ENCODE results near the gene SP140. TPM values are rescaled to one million over a fixed set of nuclear protein-coding genes. Genes with fewer than 3 reads are reported as not detected.
"Not testable (repeated sequence)": the region's sequence is repeated elsewhere in the genome, so short reads cannot be mapped to it uniquely, and the experiment has no call there.

Gene SP140
- total RNA-seq, 1 experiment from 2014 or later, result 3.7 TPM

GRCh38 chr2:230341936-230342528 lies 116.5 kb downstream of the SP140 start:
- not testable (repeated sequence) for DNase-seq (ENCODE audit: low read depth)

GRCh38 chr2:230343041-230343624 lies 117.6 kb downstream of the SP140 start:
- in situ Hi-C loops (cut with HindIII; ENCODE audit: low pct_unique_long_range_greater_than_20kb, low sequenced_read_pairs); DNase-seq (ENCODE audit: low read depth): not testable (repeated sequence)

More at GRCh38 chr2:230341936-230342528, 116.5 kb downstream of the SP140 start:
- in situ Hi-C loops (cut with HindIII; ENCODE audit: low pct_unique_long_range_greater_than_20kb, low sequenced_read_pairs), result not testable (repeated sequence)

- in situ Hi-C loops (cut with HindIII; ENCODE audit: low pct_unique_long_range_greater_than_20kb, low sequenced_read_pairs), result no loop called here
- no peak for DNase-seq (ENCODE audit: low read depth)
Observed at GRCh38 chr2:230343747-230344146, 118.2 kb downstream of the SP140 start.

GRCh38 chr2:230346465-230346864 lies 120.9 kb downstream of the SP140 start:
- DNase-seq (ENCODE audit: low read depth), result no peak
- in situ Hi-C loops (cut with HindIII; ENCODE audit: low pct_unique_long_range_greater_than_20kb, low sequenced_read_pairs), result no loop called here

- in situ Hi-C loops (cut with HindIII; ENCODE audit: low pct_unique_long_range_greater_than_20kb, low sequenced_read_pairs), result no loop called here
- no peak for DNase-seq (ENCODE audit: low read depth)
Observed at GRCh38 chr2:230346921-230347533, 121.5 kb downstream of the SP140 start.

GRCh38 chr2:230347659-230348305 lies 122.2 kb downstream of the SP140 start:
- no peak for DNase-seq (ENCODE audit: low read depth)
- in situ Hi-C loops (cut with HindIII; ENCODE audit: low pct_unique_long_range_greater_than_20kb, low sequenced_read_pairs), result no loop called here

- in situ Hi-C loops (cut with HindIII; ENCODE audit: low pct_unique_long_range_greater_than_20kb, low sequenced_read_pairs), result no loop called here
- no peak for DNase-seq (ENCODE audit: low read depth)
Observed at GRCh38 chr2:230348787-230349186, 123.3 kb downstream of the SP140 start.

- no peak for DNase-seq (ENCODE audit: low read depth)
- in situ Hi-C loops (cut with HindIII; ENCODE audit: low pct_unique_long_range_greater_than_20kb, low sequenced_read_pairs), result no loop called here
Observed at GRCh38 chr2:230356084-230356483, 130.5 kb downstream of the SP140 start.

- in situ Hi-C loops (cut with HindIII; ENCODE audit: low pct_unique_long_range_greater_than_20kb, low sequenced_read_pairs), result no loop called here
- no peak for DNase-seq (ENCODE audit: low read depth)
Observed at GRCh38 chr2:230358305-230358704, 132.8 kb downstream of the SP140 start.

- in situ Hi-C loops (cut with HindIII; ENCODE audit: low pct_unique_long_range_greater_than_20kb, low sequenced_read_pairs), result no loop called here
- DNase-seq (ENCODE audit: low read depth), result no peak
Observed at GRCh38 chr2:230360028-230360427, 134.5 kb downstream of the SP140 start.

- in situ Hi-C loops (cut with HindIII; ENCODE audit: low pct_unique_long_range_greater_than_20kb, low sequenced_read_pairs), result no loop called here
- no peak for DNase-seq (ENCODE audit: low read depth)
Observed at GRCh38 chr2:230362030-230362691, 136.6 kb downstream of the SP140 start.

Other genes starting within 250 kb of the SP140 start
- gene SLC16A14, start 156.8 kb upstream of the SP140 start, total RNA-seq (2014; rRNA removed; shearing (Covaris generic); ENCODE audit: low replicate concordance), result 5.5 and 7.9 TPM in 2 replicates
- gene SP110, start 5.8 kb upstream of the SP140 start, total RNA-seq (2014; rRNA removed; shearing (Covaris generic); ENCODE audit: low replicate concordance), result 2.1 and 5.8 TPM in 2 replicates
- 2.9 and 5.6 TPM in 2 replicates for gene SP140L, start 101.5 kb downstream of the SP140 start, total RNA-seq (2014; rRNA removed; shearing (Covaris generic); ENCODE audit: low replicate concordance)
- 38.5 and 46.4 TPM in 2 replicates for gene SP100, start 190.5 kb downstream of the SP140 start, total RNA-seq (2014; rRNA removed; shearing (Covaris generic); ENCODE audit: low replicate concordance)